ENCODE data around the gene TOMM7.
"Not testable (repeated sequence)": the region's sequence is repeated elsewhere in the genome, so short reads cannot be mapped to it uniquely, and the experiment has no call there.

TOMM7 gene

DNA sequence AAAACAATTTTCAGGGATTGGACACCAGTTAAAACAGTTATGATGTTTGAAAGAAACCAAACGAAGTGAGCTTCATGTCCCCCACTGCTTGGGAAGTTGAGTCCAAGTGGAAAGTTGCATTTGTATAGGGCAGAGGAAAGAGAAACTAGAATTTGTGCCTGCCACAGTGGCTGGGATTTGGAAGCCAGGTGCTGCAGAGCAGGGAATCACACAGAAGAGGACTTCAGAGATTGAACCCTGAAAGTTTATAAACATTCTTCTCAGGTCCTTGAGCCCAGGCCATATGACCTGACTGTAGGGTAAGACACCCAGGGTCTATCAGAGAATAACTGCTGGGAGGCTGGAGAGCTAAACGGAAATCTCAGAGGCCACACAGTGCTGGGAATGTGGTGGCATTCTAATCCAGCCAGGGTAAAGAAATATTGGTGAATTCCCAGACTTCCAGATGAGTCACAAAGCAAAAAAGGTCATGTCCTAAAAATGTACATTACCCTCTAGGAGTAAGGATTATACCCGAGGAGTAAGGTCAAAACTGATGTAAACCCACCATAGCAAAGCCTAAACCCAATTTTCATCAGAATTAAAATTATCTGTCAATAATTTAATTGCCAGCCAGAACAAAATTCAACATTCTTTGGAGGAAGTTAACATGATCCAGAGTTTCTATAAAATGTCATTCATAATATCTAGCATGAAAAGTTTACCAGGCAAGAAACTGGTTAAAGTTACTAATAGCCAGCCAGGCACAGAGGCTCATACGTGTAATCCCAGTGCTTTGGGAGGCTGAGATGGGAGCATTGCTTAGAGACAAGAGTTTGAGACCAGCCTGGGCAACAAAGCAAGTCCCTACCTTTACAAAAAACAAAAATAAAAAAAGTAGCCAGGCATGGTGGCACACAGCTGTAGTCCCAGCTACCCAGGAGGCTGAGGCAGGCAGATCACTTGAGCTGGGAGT is 31.2 kb downstream of the TOMM7 start:
- no peaks in the 10 kb centered on the region for H3K79me2 ChIP-seq (ENCODE audit: control insufficient read depth, low read length)
- H3K4me2 ChIP-seq (ENCODE audit: low read length), result no peak overlapping the region
- TF ChIP-seq, protein P1, sequence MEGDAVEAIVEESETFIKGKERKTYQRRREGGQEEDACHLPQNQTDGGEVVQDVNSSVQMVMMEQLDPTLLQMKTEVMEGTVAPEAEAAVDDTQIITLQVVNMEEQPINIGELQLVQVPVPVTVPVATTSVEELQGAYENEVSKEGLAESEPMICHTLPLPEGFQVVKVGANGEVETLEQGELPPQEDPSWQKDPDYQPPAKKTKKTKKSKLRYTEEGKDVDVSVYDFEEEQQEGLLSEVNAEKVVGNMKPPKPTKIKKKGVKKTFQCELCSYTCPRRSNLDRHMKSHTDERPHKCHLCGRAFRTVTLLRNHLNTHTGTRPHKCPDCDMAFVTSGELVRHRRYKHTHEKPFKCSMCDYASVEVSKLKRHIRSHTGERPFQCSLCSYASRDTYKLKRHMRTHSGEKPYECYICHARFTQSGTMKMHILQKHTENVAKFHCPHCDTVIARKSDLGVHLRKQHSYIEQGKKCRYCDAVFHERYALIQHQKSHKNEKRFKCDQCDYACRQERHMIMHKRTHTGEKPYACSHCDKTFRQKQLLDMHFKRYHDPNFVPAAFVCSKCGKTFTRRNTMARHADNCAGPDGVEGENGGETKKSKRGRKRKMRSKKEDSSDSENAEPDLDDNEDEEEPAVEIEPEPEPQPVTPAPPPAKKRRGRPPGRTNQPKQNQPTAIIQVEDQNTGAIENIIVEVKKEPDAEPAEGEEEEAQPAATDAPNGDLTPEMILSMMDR (IDR thresholded peaks at IDR 0.05; ENCODE audit: low read depth, low read length, poor library complexity, severe bottlenecking), result no peak
- TF ChIP-seq EZH2phosphoT487 (IDR thresholded peaks at IDR 0.05; ENCODE audit: borderline replicate concordance, low read length), result no peak
- H3K36me3 ChIP-seq (ENCODE audit: control insufficient read depth, low read length), result no peaks in the 10 kb centered on the region
- no peaks in the 10 kb centered on the region for H3K4me1 ChIP-seq (ENCODE audit: control insufficient read depth, low read length)
- no peak overlapping the region for H3K27ac ChIP-seq (ENCODE audit: low read depth, low read length)
- H3F3A ChIP-seq (ENCODE audit: control insufficient read depth, insufficient read depth), result no peaks in the 10 kb centered on the region
- peaks cover 12% of the 10 kb centered on the region for H3K27me3 ChIP-seq (ENCODE audit: control insufficient read depth, low read length)
- H3K9me2 ChIP-seq (replicated peaks; ENCODE audit: control insufficient read depth, low read length), result no peaks in the 10 kb centered on the region
- H3K4me3 ChIP-seq (ENCODE audit: low read length), result no peak overlapping the region
- no peaks in the 10 kb centered on the region for H4K20me1 ChIP-seq (ENCODE audit: control insufficient read depth, insufficient read depth, low read depth, low read length)
- no peaks in the 10 kb centered on the region for H3K9me3 ChIP-seq (ENCODE audit: control insufficient read depth, insufficient read depth, low read length)

DNA sequence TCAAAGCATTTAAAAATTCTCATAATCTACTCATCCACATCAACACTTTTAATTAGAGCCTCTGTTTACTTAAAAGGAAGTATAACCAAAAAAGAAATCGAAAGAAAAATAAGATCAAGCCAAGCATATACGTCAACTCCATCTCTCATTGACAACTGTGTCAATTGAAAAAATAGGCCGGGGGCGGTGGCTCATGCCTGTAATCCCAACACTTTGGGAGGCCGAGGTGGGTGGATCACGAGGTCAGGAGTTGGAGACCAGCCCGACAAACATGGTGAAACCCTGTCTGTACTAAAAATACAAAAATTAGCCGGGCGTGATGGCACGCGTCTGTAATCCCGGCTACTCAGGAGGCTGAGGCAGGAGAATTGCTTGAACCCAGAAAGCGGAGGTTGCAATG is 32.0 kb downstream of the TOMM7 start:
- not testable (repeated sequence) for H4K20me1 ChIP-seq (ENCODE audit: control insufficient read depth, insufficient read depth, low read depth, low read length); H3K36me3 ChIP-seq (ENCODE audit: control insufficient read depth, low read length); H3K4me3 ChIP-seq (ENCODE audit: low read length); H3F3A ChIP-seq (ENCODE audit: control insufficient read depth, insufficient read depth); H3K4me2 ChIP-seq (ENCODE audit: low read length); H3K79me2 ChIP-seq (ENCODE audit: control insufficient read depth, low read length); H3K9me2 ChIP-seq (replicated peaks; ENCODE audit: control insufficient read depth, low read length); H3K4me1 ChIP-seq (ENCODE audit: control insufficient read depth, low read length); H3K9me3 ChIP-seq (ENCODE audit: control insufficient read depth, insufficient read depth, low read length); H3K27ac ChIP-seq (ENCODE audit: low read depth, low read length)
- peaks cover 12% of the 10 kb centered on the region for H3K27me3 ChIP-seq (ENCODE audit: control insufficient read depth, low read length)

DNA sequence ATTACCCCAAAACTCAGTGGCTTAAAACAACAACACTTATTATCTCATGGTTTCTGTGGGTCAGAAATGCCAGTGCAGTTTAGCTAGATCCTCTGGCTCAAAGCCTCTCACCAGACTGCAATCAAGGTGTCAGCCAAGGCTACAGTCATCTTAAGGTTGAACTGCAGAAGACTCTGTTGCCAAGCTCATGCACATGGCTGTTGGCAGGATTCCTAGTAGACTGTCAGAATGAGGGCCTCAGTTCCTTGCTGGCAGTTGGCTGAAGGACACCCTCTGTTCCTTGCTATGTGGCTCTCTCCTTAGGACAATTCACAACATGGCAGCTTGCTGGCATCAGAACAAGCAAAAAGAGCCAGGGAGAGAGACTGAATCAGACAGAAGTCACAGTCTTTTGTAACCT is 34.7 kb downstream of the TOMM7 start:
- H3K4me2 ChIP-seq (ENCODE audit: low read length), result no peak overlapping the region
- no peaks in the 10 kb centered on the region for H3K79me2 ChIP-seq (ENCODE audit: control insufficient read depth, low read length)
- H4K20me1 ChIP-seq (ENCODE audit: control insufficient read depth, insufficient read depth, low read depth, low read length), result no peaks in the 10 kb centered on the region
- no peaks in the 10 kb centered on the region for H3F3A ChIP-seq (ENCODE audit: control insufficient read depth, insufficient read depth)
- H3K9me3 ChIP-seq (ENCODE audit: control insufficient read depth, insufficient read depth, low read length), result no peaks in the 10 kb centered on the region
- peaks cover 11% of the 10 kb centered on the region for H3K27me3 ChIP-seq (ENCODE audit: control insufficient read depth, low read length)
- no peaks in the 10 kb centered on the region for H3K4me1 ChIP-seq (ENCODE audit: control insufficient read depth, low read length)
- no peaks in the 10 kb centered on the region for H3K9me2 ChIP-seq (replicated peaks; ENCODE audit: control insufficient read depth, low read length)
- H3K36me3 ChIP-seq (ENCODE audit: control insufficient read depth, low read length), result no peaks in the 10 kb centered on the region
- no peak overlapping the region for H3K4me3 ChIP-seq (ENCODE audit: low read length)
- no peak overlapping the region for H3K27ac ChIP-seq (ENCODE audit: low read depth, low read length)
- TF ChIP-seq, protein P1 (IDR thresholded peaks at IDR 0.05; ENCODE audit: low read depth, low read length, poor library complexity, severe bottlenecking), result no peak
- TF ChIP-seq EZH2phosphoT487 (IDR thresholded peaks at IDR 0.05; ENCODE audit: borderline replicate concordance, low read length), result no peak

DNA sequence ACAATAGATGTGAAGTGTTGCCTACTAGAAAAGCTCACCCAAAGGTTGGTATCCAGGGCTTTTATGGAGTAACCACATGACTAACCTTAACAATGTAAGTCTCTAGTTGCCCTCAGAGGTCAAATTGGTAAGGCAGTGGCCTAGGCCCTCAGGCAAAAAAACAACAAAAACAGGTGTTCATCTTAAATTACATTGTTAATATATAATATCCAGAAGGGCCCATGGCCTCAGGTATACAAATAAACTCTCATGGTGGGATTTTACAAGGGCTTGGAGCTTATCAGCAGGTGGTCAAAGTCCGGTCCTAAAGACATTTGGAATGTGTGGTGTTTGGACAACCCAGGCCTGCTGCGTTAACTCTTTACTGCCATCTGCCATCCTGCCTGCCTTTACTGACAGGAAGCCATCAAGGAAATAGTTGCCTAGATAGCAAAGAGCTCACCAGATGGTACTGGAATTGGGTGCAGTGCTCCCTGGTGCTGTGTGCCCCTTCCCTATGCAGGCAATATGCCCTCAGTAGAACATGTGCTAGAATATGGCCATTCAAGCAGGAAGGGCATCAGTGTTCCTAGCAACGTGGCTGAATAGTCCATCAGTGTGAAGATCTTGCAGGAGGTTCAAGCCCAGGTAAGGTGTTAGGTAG is 36.2 kb downstream of the TOMM7 start:
- Histone ChIP-seq H3K27ac (ENCODE audit: low read depth, low read length) (no peak overlapping the region), H3K4me3 (ENCODE audit: low read length) (no peak overlapping the region), H3K4me2 (ENCODE audit: low read length) (no peak overlapping the region), H3K27me3 (ENCODE audit: control insufficient read depth, low read length) (peaks cover 9% of the 10 kb centered on the region), H3K9me2 (replicated peaks; ENCODE audit: control insufficient read depth, low read length) (no peaks in the 10 kb centered on the region), H3K9me3 (ENCODE audit: control insufficient read depth, insufficient read depth, low read length) (no peaks in the 10 kb centered on the region), H3K79me2 (ENCODE audit: control insufficient read depth, low read length) (no peaks in the 10 kb centered on the region), H3F3A (ENCODE audit: control insufficient read depth, insufficient read depth) (no peaks in the 10 kb centered on the region), H3K36me3 (ENCODE audit: control insufficient read depth, low read length) (no peaks in the 10 kb centered on the region), H3K4me1 (ENCODE audit: control insufficient read depth, low read length) (no peaks in the 10 kb centered on the region), H4K20me1 (ENCODE audit: control insufficient read depth, insufficient read depth, low read depth, low read length) (no peaks in the 10 kb centered on the region)
- TF ChIP-seq EZH2phosphoT487 (IDR thresholded peaks at IDR 0.05; ENCODE audit: borderline replicate concordance, low read length), result no peak
- TF ChIP-seq, protein P1 (IDR thresholded peaks at IDR 0.05; ENCODE audit: low read depth, low read length, poor library complexity, severe bottlenecking), result no peak

All from DOHH2 (cell line).